Prostate gland (tissue), 2 donors: Measurements from ENCODE around the gene COLEC12.

Experiments
- POLR2A ChIP-seq: fragments of 450-650 bp; IDR thresholded peaks from one replicate; pipeline ENCODE4 v1.6.1; 2016; ENCODE audit warnings: antibody characterized with exemption, mild to moderate bottlenecking
- POLR2AphosphoS5 ChIP-seq: sonication (generic); formaldehyde crosslinking; IDR thresholded peaks from one replicate; pipeline ENCODE4 v1.6.1; 2017; ENCODE audit warnings: antibody characterized with exemption
- TF ChIP-seq, protein P1 (sequence below), 4 experiments: fragments of 200-600 bp in 2 of 4; fragments of 450-650 bp in 2 of 4; sonication (generic) in 2 of 4; IDR thresholded peaks; 1 replicate in 3 of 4; 2 replicates in 1 of 4; pipeline ENCODE4 v1.5.1; 2016 to 2019; ENCODE audit warnings: antibody characterized with exemption in 4 of 4, mild to moderate bottlenecking in 2 of 4, moderate library complexity in 2 of 4

DNA sequence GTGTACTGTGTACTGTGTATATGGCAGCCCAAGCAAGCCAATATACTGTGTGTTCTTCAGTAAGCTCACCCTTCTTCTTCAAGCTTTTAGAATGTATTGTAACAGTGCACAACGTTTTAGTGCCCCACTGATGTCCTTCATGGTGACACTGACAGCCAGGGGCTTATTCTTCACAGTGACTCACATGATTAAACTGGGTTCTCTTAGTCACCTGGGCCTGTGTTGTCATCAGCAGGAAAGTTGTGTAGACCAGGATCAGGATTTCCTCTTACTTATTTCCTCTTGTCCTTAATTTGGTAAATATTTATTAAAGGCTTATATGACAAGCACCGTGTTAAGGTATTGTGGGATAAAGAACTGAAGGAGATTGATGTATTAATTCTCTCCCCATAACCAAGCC lies 164.8 kb downstream of the COLEC12 start:
- TF ChIP-seq POLR2A, result no peak
- TF ChIP-seq, protein P1, sequence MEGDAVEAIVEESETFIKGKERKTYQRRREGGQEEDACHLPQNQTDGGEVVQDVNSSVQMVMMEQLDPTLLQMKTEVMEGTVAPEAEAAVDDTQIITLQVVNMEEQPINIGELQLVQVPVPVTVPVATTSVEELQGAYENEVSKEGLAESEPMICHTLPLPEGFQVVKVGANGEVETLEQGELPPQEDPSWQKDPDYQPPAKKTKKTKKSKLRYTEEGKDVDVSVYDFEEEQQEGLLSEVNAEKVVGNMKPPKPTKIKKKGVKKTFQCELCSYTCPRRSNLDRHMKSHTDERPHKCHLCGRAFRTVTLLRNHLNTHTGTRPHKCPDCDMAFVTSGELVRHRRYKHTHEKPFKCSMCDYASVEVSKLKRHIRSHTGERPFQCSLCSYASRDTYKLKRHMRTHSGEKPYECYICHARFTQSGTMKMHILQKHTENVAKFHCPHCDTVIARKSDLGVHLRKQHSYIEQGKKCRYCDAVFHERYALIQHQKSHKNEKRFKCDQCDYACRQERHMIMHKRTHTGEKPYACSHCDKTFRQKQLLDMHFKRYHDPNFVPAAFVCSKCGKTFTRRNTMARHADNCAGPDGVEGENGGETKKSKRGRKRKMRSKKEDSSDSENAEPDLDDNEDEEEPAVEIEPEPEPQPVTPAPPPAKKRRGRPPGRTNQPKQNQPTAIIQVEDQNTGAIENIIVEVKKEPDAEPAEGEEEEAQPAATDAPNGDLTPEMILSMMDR (IDR thresholded peaks at IDR 0.05), result no peak
- TF ChIP-seq POLR2AphosphoS5, result no peak
